ENCODE data around the gene MIOS.

Gene MIOS

DNA sequence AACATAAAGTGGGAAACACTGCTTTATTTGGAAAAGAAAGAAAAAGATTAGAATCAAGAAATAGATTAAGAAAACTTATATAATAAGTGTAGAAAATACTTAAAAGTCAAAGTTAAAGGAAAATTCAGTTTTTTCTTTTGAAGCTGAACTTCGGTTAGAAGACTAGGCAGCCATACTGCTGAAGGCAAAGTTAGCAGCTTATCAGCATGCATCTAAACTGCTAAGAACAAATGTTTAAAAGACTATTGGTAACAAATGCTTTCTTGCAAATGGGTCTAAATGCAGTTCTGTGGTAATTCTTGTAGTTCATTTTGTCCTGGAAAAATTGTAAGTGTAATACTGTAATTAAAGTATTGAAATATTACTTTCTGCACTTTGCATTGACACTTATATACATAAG is 18.0 kb downstream of the MIOS start:
- DNase-seq, result no peak

DNA sequence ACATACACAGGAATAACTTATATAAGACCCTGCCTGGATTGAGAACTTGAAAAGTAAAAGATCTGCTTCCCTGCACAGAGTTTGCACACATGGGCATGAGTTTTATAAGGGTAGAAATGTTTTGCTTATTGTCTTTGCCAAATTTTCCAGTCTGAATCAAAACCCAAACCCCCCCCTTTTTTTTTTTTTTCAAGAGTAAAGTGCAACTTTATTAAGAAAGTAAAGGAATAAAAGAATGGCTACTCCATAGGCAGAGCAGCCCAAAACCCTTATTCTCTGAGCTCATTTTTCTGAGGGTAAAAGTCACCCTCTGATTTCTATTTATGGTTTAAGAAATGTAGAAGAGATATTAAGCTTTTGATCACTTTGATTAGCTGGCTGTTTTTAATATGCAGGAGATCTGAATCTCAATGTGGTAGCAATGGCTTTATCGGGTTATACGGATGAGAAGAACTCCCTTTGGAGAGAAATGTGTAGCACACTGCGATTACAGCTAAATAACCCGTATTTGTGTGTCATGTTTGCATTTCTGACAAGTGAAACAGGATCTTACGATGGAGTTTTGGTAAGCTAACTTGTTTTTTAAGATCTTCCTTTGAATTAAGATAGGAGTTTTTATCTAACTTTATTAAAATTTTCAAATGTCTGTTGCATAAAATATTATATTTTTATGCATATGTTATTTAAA is 18.7 kb downstream of the MIOS start:
- no peak for DNase-seq

DNA sequence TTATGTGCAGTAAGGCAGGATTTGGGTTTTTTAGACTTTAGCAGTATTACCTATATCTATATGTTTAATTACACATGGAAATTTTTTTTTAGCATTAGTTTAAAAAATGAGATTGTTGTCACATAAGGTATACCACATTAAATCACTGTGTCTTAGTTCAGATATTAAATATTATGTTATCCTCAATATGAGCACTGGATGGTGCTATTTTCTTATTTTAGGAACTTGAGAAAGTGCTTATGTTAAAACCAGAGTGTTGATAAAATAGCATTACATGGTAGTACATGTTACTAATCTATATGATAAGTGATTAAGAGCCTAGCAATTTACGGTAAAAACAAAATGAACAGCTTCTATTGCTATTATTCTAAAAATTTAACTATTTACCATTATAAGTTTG is 28.8 kb downstream of the MIOS start:
- no peak for DNase-seq

DNA sequence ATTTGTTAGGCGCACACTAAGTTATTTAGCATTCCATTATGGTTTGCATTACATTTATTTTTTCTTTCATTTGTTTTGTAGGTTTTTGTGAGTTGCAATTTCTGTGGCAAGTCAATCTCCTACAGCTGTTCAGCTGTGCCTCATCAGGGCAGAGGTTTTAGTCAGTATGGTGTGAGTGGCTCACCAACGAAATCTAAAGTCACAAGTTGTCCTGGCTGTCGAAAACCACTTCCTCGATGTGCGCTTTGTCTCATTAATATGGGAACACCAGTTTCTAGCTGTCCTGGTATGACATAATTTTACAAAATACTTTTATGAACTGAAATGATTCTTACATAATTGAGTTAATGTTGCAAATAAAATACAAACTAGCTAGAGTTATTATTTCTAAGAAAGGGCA is 29.5 kb downstream of the MIOS start:
- no peak for DNase-seq

DNA sequence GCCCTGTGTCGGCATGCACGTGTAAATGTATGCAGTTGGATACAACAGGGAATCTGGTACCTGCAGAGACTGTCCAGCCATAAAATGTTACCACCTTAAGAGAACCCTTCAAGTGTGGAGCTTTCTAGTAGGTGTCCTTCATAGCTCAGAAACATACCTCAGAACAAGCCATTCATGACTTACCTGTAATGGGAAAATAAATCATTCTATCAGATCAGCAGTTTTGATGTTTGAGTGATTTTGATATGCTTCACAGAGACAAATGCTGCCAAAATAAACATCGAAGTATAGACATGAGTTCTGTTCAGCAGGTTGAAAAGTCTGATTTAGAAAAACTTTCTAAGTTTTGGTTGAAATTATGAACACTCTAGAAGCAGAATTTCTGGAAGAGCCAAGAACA is 40.3 kb downstream of the MIOS start:
- DNase-seq, result no peak

DNA sequence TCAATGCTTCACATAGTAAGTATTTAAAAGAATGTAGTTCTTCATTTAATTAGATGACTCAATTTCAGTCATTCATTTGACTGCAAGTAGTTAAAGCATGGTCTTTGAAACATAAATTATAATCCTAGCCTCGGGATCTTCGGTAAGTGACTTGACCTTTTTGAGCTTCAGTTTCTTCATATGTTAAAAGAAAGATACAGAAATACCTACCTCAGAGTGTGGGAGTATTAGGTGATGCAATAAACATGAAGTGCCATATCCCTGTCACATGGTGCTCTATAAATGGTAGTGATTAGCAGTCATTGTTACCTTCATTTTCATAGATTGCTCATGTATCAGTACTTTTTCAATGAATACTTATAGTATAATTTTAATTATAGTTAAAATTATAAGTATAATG is 42.6 kb downstream of the MIOS start:
- DNase-seq, result no peak

DNA sequence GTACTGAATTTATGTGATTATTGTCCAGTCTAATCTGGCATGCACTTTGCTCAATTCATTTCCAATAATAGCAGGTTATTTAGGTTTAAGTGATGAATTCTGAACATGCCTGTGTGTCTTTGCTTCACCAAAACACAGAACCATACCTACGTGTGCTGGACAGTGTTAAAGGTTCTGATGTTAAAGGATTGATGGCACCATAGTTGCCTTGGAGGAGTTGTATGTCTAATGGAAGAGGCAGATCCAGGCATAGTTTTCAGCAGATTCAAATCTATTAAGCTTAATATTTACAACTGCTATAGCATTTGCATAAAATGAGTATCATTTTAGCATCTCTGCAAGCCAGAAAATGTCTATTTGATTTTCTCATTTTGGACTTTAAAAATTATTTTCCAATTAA is 45.8 kb downstream of the MIOS start:
- no peak for DNase-seq

DNA sequence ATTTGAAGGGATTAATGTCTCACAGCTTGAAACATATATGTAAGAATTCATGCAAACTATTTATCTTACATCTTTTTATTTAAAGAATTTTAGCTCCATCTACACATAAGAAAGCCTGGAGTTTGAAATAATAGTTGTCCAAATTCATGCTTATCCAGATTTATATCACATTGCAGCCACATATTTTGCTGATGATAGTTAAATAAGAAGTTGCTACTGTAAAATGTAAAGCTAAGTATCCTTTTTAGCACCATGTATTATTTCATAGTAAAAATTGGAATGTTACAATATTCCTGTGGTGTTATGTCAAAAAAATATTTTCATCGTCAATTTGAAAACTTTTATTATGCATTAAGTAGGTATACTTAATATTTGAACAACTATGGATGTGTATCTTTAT is 46.5 kb downstream of the MIOS start:
- DNase-seq, result no peak

DNA sequence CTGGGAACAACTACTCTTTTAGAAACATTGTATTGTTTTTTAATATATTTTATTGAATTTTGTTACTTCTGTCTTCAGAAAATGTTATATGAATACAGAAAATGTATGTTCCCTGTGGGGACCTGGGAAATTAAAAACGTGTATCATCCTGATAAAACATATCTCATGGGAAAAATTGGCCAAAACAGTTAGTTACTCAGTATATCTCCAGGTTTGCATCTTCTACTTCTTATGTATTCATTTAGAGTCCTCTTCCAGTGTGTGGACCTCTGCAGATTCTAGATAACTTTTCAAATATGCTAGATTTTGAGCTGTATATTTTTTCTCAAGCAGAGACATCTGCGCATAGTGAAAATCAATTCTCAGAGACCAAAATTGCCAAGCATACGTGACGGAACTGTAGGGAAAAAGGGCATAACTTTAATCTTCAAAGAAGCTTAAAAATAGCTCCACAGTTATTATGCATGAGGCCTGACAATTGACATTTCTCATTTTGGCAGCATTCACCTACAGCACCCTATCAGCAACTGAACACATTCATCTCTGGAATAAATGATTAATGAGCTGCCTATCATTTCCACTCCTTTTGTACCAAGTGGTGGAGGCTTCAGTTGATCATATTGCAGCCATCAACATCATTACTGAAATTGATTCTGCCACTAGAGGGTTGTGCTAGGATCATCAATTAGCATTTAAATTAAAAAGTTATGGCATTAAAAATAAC is 47.5 kb downstream of the MIOS start:
- no peak for DNase-seq

DNA sequence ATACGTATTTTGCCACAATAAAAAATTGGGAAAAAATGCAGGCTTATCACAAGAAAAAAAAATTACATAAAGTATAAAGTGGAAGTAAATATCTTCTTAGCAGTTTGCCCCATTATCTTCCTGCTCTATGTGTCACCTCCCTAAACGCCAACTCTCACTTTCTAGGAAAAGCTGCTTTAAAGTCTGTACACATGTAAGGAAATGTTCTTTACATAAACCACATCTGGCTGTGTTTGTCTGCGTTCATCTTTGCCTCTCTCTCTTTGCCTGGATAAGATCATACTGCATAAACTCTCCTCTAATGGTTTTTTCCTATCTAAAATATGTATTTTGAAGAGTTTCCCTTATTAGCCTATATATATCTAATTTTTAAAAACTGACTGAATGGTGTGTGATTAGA is 50.9 kb downstream of the MIOS start:
- DNase-seq, result no peak

DNA sequence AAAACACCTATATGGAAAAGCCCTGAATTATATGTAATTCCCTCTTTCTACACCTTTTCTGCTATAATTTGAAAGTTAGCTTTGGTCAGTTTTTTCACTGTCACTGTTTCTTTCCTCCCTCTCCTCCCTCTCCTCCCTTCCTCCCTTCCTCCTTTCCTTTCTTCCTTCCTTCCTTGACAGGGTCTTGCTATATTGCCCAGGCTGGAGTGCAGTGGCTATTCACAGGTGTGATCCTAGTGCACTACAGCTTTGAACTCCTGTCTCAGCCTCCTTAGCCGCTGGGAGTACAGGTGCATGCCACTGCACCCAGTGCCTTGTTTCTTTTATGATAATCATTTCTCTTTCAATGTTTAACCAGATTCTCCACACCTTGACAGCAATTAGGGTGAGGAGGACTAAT is 51.7 kb downstream of the MIOS start:
- no peak for DNase-seq

DNA sequence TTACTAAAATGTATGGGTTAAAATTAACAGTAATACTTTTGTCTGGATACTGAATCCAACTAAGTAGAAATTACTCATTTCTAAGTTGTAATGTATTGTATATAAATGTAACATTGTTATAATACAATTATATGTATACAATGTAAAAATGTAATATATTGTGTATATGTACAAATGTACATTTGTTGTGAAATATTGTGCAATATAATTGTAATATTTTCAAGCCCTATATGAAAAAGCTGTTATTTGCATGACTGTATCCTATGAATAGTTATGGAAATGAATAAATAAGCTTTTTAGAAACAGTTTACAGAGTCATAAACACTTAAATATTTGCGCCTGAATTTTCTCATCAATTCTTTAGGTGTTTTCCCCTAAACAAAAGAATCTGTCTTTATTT is 53.6 kb downstream of the MIOS start:
- DNase-seq, result no peak

DNA sequence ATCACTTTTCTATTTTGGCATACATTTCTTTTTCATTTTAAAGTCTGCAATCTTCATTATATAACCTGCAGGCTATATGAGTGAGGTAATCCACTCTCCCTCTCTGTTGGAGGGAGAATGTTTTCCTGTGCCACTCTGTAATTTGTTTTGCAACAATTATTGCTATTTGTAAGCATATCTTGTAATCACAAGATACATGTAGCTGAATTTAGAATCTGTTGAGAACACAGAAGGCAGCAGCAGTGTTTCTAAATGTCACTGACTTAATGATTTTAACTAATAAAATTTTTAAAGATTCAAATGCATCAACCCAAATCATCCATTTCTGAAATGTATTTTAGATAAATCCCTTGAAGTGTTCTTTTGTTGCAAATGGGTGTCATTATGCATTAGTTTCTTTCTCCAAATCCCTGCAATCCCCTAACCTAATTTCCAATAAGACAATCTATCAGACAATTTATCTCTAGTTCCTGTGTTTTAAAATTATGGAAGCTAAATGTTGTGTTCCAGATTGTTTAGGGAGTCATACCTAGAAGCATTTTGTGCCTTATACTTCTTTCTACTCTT is 54.0 kb downstream of the MIOS start:
- no peak for DNase-seq

DNA sequence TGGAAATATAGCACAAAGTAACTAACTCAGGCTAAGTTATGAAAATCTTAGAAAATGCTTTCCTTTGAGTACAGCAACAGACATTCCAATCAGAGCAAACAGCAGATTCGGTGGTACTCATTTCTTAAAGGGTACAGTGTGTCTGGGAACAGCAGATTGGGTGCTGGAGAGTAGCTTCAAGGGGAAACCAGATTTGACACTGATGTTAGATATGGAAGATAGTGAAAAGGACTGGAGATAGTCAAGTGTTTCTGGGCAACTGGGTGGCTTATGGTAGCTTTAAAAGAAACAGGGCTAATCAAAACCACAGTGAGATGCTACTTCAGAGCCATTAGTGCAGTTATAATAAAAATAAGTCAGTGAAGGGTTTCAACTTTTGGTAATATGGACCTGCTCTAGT is 61.8 kb downstream of the MIOS start:
- no peak for DNase-seq

DNA sequence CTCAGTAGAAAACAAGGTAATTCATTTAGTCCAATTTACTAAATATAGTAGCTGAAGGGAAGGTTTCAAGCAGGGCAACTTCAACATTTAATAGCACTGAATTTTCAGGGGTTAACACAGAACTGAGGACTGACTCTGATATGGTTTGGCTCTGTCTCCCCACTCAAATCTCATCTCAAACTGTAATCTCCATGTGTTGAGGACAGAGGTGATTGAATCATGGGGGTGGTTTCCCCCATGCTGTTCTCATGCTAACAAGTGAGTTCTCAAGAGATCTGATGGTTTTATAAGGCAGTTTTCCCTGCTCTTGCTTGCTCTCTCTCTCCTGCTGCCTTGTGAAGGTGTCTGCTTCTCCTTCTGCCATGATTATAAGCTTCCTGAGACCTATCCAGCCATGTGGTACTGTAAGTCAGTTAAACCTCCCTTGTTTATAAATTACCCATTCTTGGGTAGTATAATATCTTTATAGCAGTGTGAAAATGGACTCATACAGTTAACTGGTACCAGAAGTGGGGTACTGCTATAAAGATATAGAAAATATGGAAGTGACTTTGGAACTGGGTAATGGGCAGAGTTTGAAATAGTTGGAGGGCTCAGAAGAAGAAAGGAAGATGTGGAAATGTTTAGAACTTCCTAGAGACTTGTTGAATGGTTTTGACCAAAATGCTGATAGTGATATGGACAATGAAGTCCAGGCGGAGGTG is 64.1 kb downstream of the MIOS start:
- DNase-seq, result no peak

DNA sequence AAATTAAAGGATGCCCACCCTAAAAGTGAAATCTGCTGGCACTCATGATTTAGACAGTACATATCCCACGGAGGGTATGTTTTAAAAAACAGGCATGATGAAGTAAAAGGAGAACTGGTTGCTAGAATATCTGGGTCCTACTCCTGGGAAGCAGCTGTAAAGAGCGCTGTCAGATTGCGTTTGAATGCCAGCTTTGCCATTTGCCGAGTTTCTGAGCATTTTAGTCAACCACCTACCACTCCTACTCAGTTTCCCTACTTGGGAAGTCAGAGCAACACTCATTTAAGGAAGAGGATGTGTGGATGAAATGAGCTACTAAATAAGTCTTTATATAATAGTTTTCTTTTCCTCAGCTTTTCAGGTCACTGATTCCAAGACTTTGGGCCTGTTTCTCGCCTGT is 72.7 kb downstream of the MIOS start:
- DNase-seq, result no peak

DNA sequence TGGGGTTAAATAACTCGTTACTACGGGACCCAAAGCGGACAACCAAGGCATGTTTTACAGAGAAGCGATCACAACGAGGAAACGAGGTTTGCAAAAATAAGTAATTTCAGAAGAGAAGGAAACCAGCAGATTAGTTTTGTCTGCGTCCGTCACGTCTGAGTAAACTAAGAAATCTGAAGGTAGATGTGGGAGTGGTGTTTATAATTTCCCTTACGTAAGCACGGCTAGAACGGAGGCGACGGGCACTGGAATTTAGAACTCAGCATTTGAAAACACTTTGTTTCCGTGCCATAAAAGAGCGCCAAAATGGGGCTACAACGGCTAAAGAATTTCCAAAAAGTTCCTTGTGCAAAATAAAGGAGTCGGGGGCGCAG is 73.2 kb downstream of the MIOS start:
- no peak for DNase-seq

DNA sequence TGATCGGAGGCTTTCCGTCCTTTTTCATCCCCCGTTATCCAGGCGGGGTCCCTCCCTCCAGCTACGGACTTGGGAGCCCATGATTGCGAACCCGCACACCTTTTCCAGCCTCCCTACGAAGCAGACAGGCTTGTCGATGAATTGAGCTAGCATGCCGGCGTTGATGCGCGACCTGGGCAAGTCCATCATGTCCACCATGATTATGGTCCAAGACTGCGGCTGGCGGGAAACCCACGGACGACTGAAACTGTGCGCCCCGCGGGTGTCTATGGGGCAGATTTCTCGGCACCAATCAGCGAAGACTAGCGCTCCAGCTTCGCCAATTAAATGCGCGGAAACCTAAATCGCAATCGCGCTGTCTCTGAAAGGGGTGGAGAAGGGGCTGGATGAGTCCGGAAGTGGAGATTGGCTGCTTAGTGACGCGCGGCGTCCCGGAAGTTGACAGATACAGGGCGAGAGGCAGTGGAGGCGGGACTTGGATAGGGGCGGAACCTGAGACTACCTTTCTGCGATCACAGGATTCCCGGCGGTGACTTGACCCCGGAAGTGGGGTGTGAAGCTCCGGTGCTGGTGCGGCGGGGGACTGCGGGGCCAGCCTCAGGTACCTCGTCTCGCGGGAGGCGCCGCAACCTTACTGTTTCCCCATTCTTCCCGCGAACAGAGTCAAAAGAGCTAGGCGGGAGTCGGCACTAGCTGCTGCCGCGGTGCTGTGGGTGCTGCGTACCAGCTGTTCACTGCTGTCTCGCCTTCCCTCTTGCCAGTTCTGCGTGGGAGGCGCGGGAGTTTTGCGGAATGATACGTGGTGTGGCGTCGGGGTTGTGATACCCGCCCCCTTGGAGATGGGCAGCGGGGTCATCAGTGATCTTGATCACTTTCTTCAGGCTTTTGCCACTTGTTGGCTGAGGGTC is 73.8 kb downstream of the MIOS start, which contains the start of gene UMAD1:
TSS of gene UMAD1 (plus strand) at position 532 of the 908 bp plus-strand sequence. CDS start 32,620 bp downstream, outside the sequence.
- DNase-seq, result peak; percentile 92

DNA sequence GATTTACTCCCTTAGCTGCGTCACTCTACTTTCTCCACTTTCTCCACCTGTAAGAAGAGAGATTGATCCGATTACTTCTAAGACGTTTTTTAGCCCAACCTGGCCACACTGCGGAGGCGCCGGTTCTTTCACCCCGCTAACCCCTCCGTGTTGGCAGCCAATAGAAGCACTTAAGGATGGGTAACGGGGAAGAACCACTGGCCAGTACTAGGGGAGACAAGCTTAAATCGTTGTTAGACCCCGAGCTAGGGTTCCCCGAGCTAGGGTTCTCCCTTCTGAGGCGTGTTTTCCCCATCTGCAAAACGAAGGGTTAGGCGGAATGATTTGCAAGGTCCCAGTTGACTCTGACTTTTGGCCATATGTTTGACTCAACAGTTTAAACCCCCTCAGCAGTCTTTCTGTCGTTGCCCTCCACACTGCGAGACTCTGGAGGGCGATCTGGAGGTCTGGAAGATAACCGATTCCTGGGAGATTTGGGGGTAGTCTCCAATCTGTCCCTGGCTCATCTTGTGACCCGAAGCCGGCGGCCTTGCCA is 74.5 kb downstream of the MIOS start:
- peak; percentile 14 for DNase-seq

DNA sequence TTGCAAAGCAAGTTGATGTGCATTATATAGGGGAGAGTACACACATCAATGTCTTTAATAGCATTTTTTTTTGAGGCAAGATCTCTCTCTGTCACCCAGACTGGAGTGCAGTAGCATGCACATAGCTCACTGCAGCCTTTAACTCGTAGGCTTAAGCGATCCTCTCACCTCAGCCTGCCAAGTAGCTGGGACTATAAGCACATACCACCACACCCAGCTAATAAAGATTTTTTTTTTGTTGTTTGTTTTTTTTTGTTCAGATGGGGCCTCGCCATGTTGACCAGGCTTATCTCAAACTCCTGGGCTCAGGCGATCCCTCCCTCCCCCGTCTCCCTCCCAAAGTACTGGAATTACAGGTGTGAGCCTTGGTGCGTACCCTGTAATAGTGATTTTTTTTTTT is 75.4 kb downstream of the MIOS start:
- no peak for DNase-seq

DNA sequence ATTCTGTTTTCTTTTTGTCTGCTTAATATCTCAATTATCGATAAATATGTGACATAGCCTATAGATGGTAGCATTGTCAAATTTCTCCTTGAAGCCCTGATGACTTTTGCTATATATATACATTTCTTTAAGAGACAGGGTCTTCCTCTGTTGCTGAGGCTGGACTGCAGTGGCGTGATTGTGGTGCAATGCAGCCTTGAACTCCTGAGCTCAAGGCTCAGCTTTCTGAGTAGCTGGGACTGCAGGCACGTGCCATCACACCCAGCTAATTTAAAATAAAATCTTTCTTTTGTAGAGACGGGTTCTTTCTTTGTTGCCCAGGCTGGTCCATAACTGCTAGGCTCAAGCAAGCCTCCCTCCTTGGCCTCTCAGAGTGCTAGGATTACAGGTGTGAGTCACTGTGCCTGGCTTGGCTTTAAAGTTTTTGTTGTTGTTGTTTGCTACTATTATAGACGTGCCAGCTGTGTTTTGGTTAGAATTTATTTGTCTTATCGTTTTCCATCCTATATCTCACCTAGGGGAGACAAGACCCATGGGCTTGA is 80.9 kb downstream of the MIOS start:
- DNase-seq, result no peak

DNA sequence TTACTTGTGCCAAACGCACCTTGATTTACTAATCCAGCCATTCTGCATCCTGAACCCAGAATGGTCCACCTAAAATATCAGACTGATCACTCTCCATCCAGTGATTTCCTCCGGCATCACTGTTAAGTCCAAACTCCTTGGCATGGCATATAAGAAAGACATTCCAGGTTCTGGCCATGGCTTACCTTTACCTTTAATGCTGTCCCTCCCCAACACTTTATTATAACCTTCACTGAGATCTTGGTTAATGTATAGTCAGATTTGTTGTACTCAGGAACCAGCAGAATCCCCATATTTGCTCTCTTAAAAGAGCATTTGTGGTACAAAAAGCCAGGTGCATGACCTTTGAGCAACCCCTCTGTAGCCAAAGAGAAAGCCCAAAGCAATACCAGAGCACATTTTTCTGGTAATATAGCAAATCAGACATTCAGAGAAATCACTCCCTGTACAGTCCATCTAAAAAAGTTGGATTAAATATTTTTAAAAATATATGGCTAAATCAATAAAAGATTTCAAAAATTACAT is 84.1 kb downstream of the MIOS start:
- DNase-seq, result no peak
